GM19463 (cell line): ENCODE data around the gene COX6B2.

Source experiments
- ATAC-seq: cut with Tn5 transposase; IDR thresholded peaks from one replicate; pipeline ENCODE4 v1.9.1; 2021; ENCODE audit warnings: mild to moderate bottlenecking, moderate library complexity; ENCODE audit not compliant: unreplicated experiment

COX6B2 gene

GRCh38 chr19:55383279-55384130, 29.0 kb upstream of the COX6B2 start:
- no peak for ATAC-seq

GRCh38 chr19:55382522-55383054, 28.1 kb upstream of the COX6B2 start:
- no peak for ATAC-seq

- ATAC-seq: no peak
Measured at GRCh38 chr19:55382013-55382412, 27.5 kb upstream of the COX6B2 start.

GRCh38 chr19:55379174-55379573, 24.7 kb upstream of the COX6B2 start:
- ATAC-seq: no peak

- no peak for ATAC-seq
Measured at GRCh38 chr19:55377356-55378131, 23.0 kb upstream of the COX6B2 start.

GRCh38 chr19:55376241-55376933, 21.9 kb upstream of the COX6B2 start, which contains the start of gene TMEM190:
TMEM190 (plus strand) TSS chr19:55376826; CDS start chr19:55376854, 28 bp downstream.
- ATAC-seq: no peak

GRCh38 chr19:55373993-55374757, 19.7 kb upstream of the COX6B2 start:
- ATAC-seq: no peak

GRCh38 chr19:55373306-55373992, 18.9 kb upstream of the COX6B2 start:
- ATAC-seq: no peak

- ATAC-seq: no peak
Measured at GRCh38 chr19:55372316-55373081, 18.0 kb upstream of the COX6B2 start.

GRCh38 chr19:55370305-55370988, 15.9 kb upstream of the COX6B2 start, which contains the start of gene IL11:
IL11 (minus strand) TSS chr19:55370463; CDS start chr19:55370310, 153 bp downstream.
- ATAC-seq: no peak

GRCh38 chr19:55369653-55370304, 15.3 kb upstream of the COX6B2 start:
- no peak for ATAC-seq

- ATAC-seq: no peak
Measured at GRCh38 chr19:55368701-55369563, 14.4 kb upstream of the COX6B2 start.

GRCh38 chr19:55368106-55368505, 13.6 kb upstream of the COX6B2 start:
- no peak for ATAC-seq

GRCh38 chr19:55366790-55367189, 12.3 kb upstream of the COX6B2 start:
- ATAC-seq: no peak

GRCh38 chr19:55365964-55366363, 11.4 kb upstream of the COX6B2 start:
- no peak for ATAC-seq

GRCh38 chr19:55365245-55365644, 10.7 kb upstream of the COX6B2 start:
- ATAC-seq: no peak
